ENCODE results near the gene PTPRN2.

Gene PTPRN2

GRCh38 chr7:158491094-158491493 lies 96.5 kb downstream of the PTPRN2 start:
- Mint-ChIP-seq H3K27me3 (ENCODE audit: low read depth, poor library complexity) (peaks cover 21% of the 10 kb centered on the region), H3K27ac (no peak overlapping the region), H3K4me3 (no peak overlapping the region), H3K4me1 (peaks cover 21% of the 10 kb centered on the region), H3K9me3 (no peaks in the 10 kb centered on the region), H3K36me3 (ENCODE audit: low read depth) (no peaks in the 10 kb centered on the region)
- TF ChIP-seq CTCF (IDR thresholded peaks at IDR 0.05): no peak
- DNase-seq: no peak

GRCh38 chr7:158490171-158490782 lies 97.3 kb downstream of the PTPRN2 start:
- Mint-ChIP-seq H3K36me3 (ENCODE audit: low read depth) (no peaks in the 10 kb centered on the region), H3K9me3 (no peaks in the 10 kb centered on the region), H3K4me3 (no peak overlapping the region), H3K27me3 (ENCODE audit: low read depth, poor library complexity) (peaks cover 17% of the 10 kb centered on the region), H3K27ac (no peak overlapping the region), H3K4me1 (peaks cover 14% of the 10 kb centered on the region)
- no peak for DNase-seq
- no peak for TF ChIP-seq CTCF (IDR thresholded peaks at IDR 0.05)

- Mint-ChIP-seq H3K4me1 (peaks cover 7% of the 10 kb centered on the region), H3K9me3 (no peaks in the 10 kb centered on the region)
- TF ChIP-seq CTCF (IDR thresholded peaks at IDR 0.05): no peak
These were observed 98.0 kb downstream of the PTPRN2 start for GRCh38 chr7:158489462-158490155.

GRCh38 chr7:158488181-158488971 lies 99.2 kb downstream of the PTPRN2 start:
- Mint-ChIP-seq H3K36me3 (ENCODE audit: low read depth) (no peaks in the 10 kb centered on the region), H3K4me3 (no peak overlapping the region), H3K27ac (no peak overlapping the region), H3K9me3 (no peaks in the 10 kb centered on the region), H3K27me3 (ENCODE audit: low read depth, poor library complexity) (peaks cover 6% of the 10 kb centered on the region), H3K4me1 (peaks cover 5% of the 10 kb centered on the region)
- no peak for DNase-seq
- no peak for TF ChIP-seq CTCF (IDR thresholded peaks at IDR 0.05)

More at GRCh38 chr7:158489462-158490155, 98.0 kb downstream of the PTPRN2 start:
- Mint-ChIP-seq H3K27ac (no peak overlapping the region), H3K4me3 (no peak overlapping the region), H3K27me3 (ENCODE audit: low read depth, poor library complexity) (peaks cover 12% of the 10 kb centered on the region), H3K36me3 (ENCODE audit: low read depth) (no peaks in the 10 kb centered on the region)
- DNase-seq: no peak

GRCh38 chr7:158487631-158488151 lies 99.9 kb downstream of the PTPRN2 start:
- Mint-ChIP-seq H3K4me1 (peaks cover 5% of the 10 kb centered on the region), H3K4me3 (no peak overlapping the region), H3K9me3 (no peaks in the 10 kb centered on the region), H3K27ac (no peak overlapping the region), H3K36me3 (ENCODE audit: low read depth) (no peaks in the 10 kb centered on the region), H3K27me3 (ENCODE audit: low read depth, poor library complexity) (peaks cover 6% of the 10 kb centered on the region)
- DNase-seq: no peak
- TF ChIP-seq CTCF (IDR thresholded peaks at IDR 0.05): no peak

All from nephron progenitor cell (in vitro differentiated cells).